ENCODE measurements around the gene CLCNKB. TPM values are rescaled to one million over a fixed set of nuclear protein-coding genes. Genes with fewer than 3 reads are reported as not detected.
A peak's percentile ranks its signal among the peaks of the same experiment; 100 is the strongest.

Gene CLCNKB
- total and polyA plus RNA-seq, 4 donors: 0.06 to 1.9 (median 0.29) TPM

- no peak for TF ChIP-seq CTCF (IDR thresholded peaks at IDR 0.05; ENCODE audit: control extremely low read depth, extremely low read depth)
- Histone ChIP-seq H3K36me3 (ENCODE audit: control insufficient read depth in 4 of 4, insufficient read depth in 4 of 4, low read length in 4 of 4) (no peaks in the 10 kb centered on the region), H3K4me3 (no peak overlapping the region), H3K9me3 (ENCODE audit: control insufficient read depth in 4 of 4, insufficient read depth in 3 of 4, low read length in 3 of 4) (no peaks in the 10 kb centered on the region), H3K27ac (ENCODE audit: low read depth in 1 of 2, low read length in 1 of 2) (no peak overlapping the region), H3K27me3 (ENCODE audit: control insufficient read depth in 3 of 3, insufficient read depth in 3 of 3, low read length in 2 of 3) (peaks cover 4 to 12% (median 6%) of the 10 kb centered on the region in 3 donors), H3K9ac (ENCODE audit: insufficient read depth in 1 of 2, low read length in 2 of 2) (no peak overlapping the region), H3K4me1 (ENCODE audit: control insufficient read depth in 5 of 5, insufficient read depth in 5 of 5, low read length in 5 of 5) (peaks cover 0 to 10% (median 2%) of the 10 kb centered on the region in 5 donors)
- DNase-seq (peak; percentile 48 to 69 (median 62)), ATAC-seq (ENCODE audit: insufficient read depth, low FRiP score) (no peak)
- 68 to 79% methylated on average over 11 of the region's 11 CpGs for WGBS, 2 donors
These were observed 31.9 kb downstream of the CLCNKB start for GRCh38 chr1:16075337-16076030.

GRCh38 chr1:16076031-16076864, 32.7 kb downstream of the CLCNKB start:
- H3K27me3 ChIP-seq (ENCODE audit: control insufficient read depth in 3 of 3, insufficient read depth in 3 of 3, low read length in 2 of 3): peaks cover 4 to 12% (median 6%) of the 10 kb centered on the region in 3 donors
- no peak overlapping the region for H3K9ac ChIP-seq (ENCODE audit: insufficient read depth in 1 of 2, low read length in 2 of 2)
- no peak overlapping the region for H3K4me3 ChIP-seq
- H3K27ac ChIP-seq (ENCODE audit: low read depth in 1 of 2, low read length in 1 of 2): no peak overlapping the region
- H3K4me1 ChIP-seq (ENCODE audit: control insufficient read depth in 5 of 5, insufficient read depth in 5 of 5, low read length in 5 of 5): peaks cover 0 to 10% (median 2%) of the 10 kb centered on the region in 5 donors
- WGBS, 2 donors: 86 to 93% methylated on average over 14 of the region's 14 CpGs
- TF ChIP-seq CTCF (IDR thresholded peaks at IDR 0.05; ENCODE audit: control extremely low read depth, extremely low read depth): no peak
- no peaks in the 10 kb centered on the region for H3K9me3 ChIP-seq (ENCODE audit: control insufficient read depth in 4 of 4, insufficient read depth in 3 of 4, low read length in 3 of 4)
- ATAC-seq (ENCODE audit: insufficient read depth, low FRiP score) (no peak), DNase-seq (no peak)
- no peaks in the 10 kb centered on the region for H3K36me3 ChIP-seq (ENCODE audit: control insufficient read depth in 4 of 4, insufficient read depth in 4 of 4, low read length in 4 of 4)

GRCh38 chr1:16076865-16077238, 33.3 kb downstream of the CLCNKB start:
- Histone ChIP-seq H3K9me3 (ENCODE audit: control insufficient read depth in 4 of 4, insufficient read depth in 3 of 4, low read length in 3 of 4) (no peaks in the 10 kb centered on the region), H3K27ac (ENCODE audit: low read depth in 1 of 2, low read length in 1 of 2) (no peak overlapping the region), H3K27me3 (ENCODE audit: control insufficient read depth in 3 of 3, insufficient read depth in 3 of 3, low read length in 2 of 3) (peaks cover 4 to 12% (median 6%) of the 10 kb centered on the region in 3 donors), H3K4me3 (no peak overlapping the region), H3K4me1 (ENCODE audit: control insufficient read depth in 5 of 5, insufficient read depth in 5 of 5, low read length in 5 of 5) (peaks cover 0 to 10% (median 2%) of the 10 kb centered on the region in 5 donors), H3K9ac (ENCODE audit: insufficient read depth in 1 of 2, low read length in 2 of 2) (no peak overlapping the region), H3K36me3 (ENCODE audit: control insufficient read depth in 4 of 4, insufficient read depth in 4 of 4, low read length in 4 of 4) (no peaks in the 10 kb centered on the region)
- ATAC-seq (ENCODE audit: insufficient read depth, low FRiP score) (no peak), DNase-seq (no peak)
- no peak for TF ChIP-seq CTCF (IDR thresholded peaks at IDR 0.05; ENCODE audit: control extremely low read depth, extremely low read depth)
- WGBS, 2 donors: 90 to 93% methylated on average over 11 of the region's 11 CpGs

Data from lung (tissue), 12 donors.